NB4 (cell line): Measurements from ENCODE around the gene FANCC.

ENCODE experiments used
- MYC ChIP-seq: IDR thresholded peaks from 2 replicates; pipeline ENCODE4 v1.6.1; 2011; ENCODE audit warnings: low read depth, low read length
- POLR2A ChIP-seq: IDR thresholded peaks from 2 replicates; pipeline ENCODE4 v1.6.1; 2011; ENCODE audit warnings: mild to moderate bottlenecking; ENCODE audit not compliant: insufficient read length; ENCODE audit errors: extremely low read depth
- TF ChIP-seq, protein P1 (sequence below): IDR thresholded peaks from one replicate; pipeline ENCODE4 v1.5.1; 2012; ENCODE audit warnings: low read depth, low read length

DNA sequence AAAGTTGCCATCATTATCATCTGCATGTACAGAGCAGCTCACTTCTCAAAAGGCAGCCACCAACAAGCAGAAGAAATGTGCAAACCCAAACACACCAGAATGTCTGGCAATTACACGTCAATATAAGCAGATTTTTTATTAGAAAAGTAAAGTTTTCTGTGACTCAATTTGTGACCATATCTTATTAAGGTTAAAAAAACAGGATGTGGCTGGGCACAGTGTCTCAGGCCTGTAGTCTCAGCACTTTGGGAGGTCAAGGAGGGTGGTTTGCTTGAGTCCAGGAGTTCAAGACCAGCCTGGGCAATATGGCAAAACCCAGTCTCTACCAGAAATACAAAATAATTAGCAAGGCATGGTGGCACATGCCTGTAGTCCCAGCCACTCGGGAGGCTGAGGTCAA lies 176.7 kb downstream of the FANCC start:
- TF ChIP-seq, protein P1, sequence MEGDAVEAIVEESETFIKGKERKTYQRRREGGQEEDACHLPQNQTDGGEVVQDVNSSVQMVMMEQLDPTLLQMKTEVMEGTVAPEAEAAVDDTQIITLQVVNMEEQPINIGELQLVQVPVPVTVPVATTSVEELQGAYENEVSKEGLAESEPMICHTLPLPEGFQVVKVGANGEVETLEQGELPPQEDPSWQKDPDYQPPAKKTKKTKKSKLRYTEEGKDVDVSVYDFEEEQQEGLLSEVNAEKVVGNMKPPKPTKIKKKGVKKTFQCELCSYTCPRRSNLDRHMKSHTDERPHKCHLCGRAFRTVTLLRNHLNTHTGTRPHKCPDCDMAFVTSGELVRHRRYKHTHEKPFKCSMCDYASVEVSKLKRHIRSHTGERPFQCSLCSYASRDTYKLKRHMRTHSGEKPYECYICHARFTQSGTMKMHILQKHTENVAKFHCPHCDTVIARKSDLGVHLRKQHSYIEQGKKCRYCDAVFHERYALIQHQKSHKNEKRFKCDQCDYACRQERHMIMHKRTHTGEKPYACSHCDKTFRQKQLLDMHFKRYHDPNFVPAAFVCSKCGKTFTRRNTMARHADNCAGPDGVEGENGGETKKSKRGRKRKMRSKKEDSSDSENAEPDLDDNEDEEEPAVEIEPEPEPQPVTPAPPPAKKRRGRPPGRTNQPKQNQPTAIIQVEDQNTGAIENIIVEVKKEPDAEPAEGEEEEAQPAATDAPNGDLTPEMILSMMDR = no peak
- TF ChIP-seq POLR2A (no peak), MYC (no peak)
